NCI-H1105 (cell line): ENCODE measurements around the gene PLEKHG2.
"Not testable (repeated sequence)": the region's sequence is repeated elsewhere in the genome, so short reads cannot be mapped to it uniquely, and the experiment has no call there.

Source experiments
- DNase-seq: peaks from one replicate; lab custom pipeline; 2025; lab: John Stamatoyannopoulos, UW

PLEKHG2 gene

GRCh38 chr19:39412100-39412866 lies at the start of gene PLEKHG2:
Gene PLEKHG2, plus strand, starts transcription at chr19:39412669. Its CDS starts 1,418 bp downstream, at chr19:39414087.
- DNase-seq, result peak; percentile 98

GRCh38 chr19:39362682-39363657 lies 49.5 kb upstream of the PLEKHG2 start:
- DNase-seq, result no peak

GRCh38 chr19:39363901-39364457 lies 48.5 kb upstream of the PLEKHG2 start:
- no peak for DNase-seq

GRCh38 chr19:39365531-39365930 lies 46.9 kb upstream of the PLEKHG2 start:
- no peak for DNase-seq

GRCh38 chr19:39369200-39369599 lies 43.3 kb upstream of the PLEKHG2 start:
- no peak for DNase-seq

GRCh38 chr19:39370735-39371134 lies 41.7 kb upstream of the PLEKHG2 start:
- DNase-seq, result no peak

GRCh38 chr19:39372047-39372802 lies 40.2 kb upstream of the PLEKHG2 start:
- DNase-seq, result no peak

- DNase-seq, result no peak
These were observed 39.5 kb upstream of the PLEKHG2 start for GRCh38 chr19:39372941-39373340.

GRCh38 chr19:39375929-39376328 lies 36.5 kb upstream of the PLEKHG2 start:
- no peak for DNase-seq

- DNase-seq, result no peak
These were observed 34.8 kb upstream of the PLEKHG2 start for GRCh38 chr19:39377373-39378362.

- DNase-seq, result not testable (repeated sequence)
These were observed 33.1 kb upstream of the PLEKHG2 start for GRCh38 chr19:39379366-39379765.

- no peak for DNase-seq
These were observed 32.5 kb upstream of the PLEKHG2 start for GRCh38 chr19:39379865-39380396.

- no peak for DNase-seq
These were observed 31.7 kb upstream of the PLEKHG2 start for GRCh38 chr19:39380521-39381502.

- no peak for DNase-seq
These were observed 30.4 kb upstream of the PLEKHG2 start for GRCh38 chr19:39381910-39382611.

- DNase-seq, result no peak
These were observed 29.3 kb upstream of the PLEKHG2 start for GRCh38 chr19:39382991-39383828.

- DNase-seq, result no peak
These were observed 27.5 kb upstream of the PLEKHG2 start for GRCh38 chr19:39384839-39385568.
